ENCODE results near the gene TMEFF2. TPM values are rescaled to one million over a fixed set of nuclear protein-coding genes. Genes with fewer than 3 reads are reported as not detected.
"Not testable (repeated sequence)": the region's sequence is repeated elsewhere in the genome, so short reads cannot be mapped to it uniquely, and the experiment has no call there.

TMEFF2 gene
- total RNA-seq, 1 donor from 2014 or later = not detected

DNA sequence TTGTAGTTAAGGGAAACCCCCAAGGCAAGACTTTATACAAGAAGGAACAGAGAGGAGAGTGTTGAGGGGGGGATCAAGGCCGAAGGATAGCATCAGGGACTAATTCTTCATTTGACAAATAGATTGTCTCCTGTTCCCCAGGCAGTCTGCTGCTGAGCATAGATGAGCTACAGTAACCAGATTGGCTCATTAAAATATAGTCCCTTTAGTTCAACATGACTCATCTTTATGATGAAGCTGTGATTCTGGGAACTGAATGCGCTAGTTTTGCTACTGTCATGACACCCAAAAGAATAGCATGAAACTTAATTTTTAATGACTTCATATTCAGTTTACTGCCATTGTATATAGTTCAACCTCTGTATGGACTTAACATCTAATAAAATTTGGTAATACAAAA lies 35.5 kb downstream of the TMEFF2 start:
- DNase-seq = no peak
- Mint-ChIP-seq H3K4me3 (no peak overlapping the region), H3K4me1 (peaks cover 5% of the 10 kb centered on the region), H3K27ac (no peak overlapping the region), H3K9me3 (no peaks in the 10 kb centered on the region), H3K27me3 (peaks cover 13% of the 10 kb centered on the region), H3K36me3 (ENCODE audit: low read depth) (no peaks in the 10 kb centered on the region)
- intact Hi-C loops (cut with micrococcal nuclease) = no loop called here

DNA sequence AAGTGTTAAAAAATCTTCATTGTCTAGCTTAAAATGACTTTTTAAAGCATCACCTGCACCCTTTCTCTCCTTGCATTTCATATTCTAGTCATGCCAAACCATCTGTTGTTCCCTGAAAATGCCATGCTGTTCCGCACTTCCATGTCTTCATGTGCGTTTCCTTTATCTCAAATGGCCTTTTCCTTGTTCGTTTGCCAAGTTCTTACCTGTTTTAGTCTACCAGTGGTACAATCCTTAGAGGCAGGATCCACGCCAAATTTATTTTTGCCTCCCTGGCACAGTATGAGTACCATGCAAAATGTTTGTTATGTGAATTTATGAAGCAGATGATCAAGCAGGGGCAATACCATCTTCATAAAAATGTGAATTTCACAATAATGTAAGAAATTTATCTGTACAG lies 37.0 kb downstream of the TMEFF2 start:
- Mint-ChIP-seq H3K27me3 (peaks cover 15% of the 10 kb centered on the region), H3K36me3 (ENCODE audit: low read depth) (no peaks in the 10 kb centered on the region), H3K27ac (no peak overlapping the region), H3K4me3 (no peak overlapping the region), H3K4me1 (peaks cover 5% of the 10 kb centered on the region), H3K9me3 (no peaks in the 10 kb centered on the region)
- intact Hi-C loops (cut with micrococcal nuclease) = no loop called here
- no peak for DNase-seq

DNA sequence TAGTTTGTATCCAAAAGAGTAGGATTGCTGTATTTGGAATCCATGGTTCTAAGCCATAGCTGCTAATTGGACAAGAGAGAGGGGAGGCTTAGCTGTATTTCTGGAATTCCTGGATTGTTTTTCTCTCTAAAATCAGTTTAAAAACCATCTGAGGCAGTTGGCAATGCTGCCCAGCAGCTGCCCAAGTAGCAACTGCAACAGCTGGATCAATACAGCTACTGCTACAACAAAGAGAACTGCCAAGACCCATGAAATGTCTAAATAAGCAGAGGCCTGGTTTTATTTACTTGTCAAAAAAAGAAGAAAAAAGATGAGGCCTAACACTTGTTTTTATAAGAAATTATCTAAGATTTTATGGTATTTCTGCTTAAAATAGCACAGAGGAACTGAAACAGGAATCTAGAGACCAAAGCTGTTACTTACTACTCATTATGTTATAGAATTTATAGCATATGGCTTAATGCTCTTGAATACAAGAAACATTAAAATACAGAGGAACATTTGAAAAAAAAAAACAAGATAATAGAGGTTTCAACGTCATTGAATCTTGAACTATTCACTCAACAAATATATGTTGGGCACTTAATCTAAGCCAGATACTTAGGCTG lies 39.1 kb downstream of the TMEFF2 start:
- intact Hi-C loops (cut with micrococcal nuclease) = no loop called here
- H3K9me3 Mint-ChIP-seq = no peaks in the 10 kb centered on the region
- H3K27ac Mint-ChIP-seq = no peak overlapping the region
- DNase-seq = no peak
- H3K36me3 Mint-ChIP-seq (ENCODE audit: low read depth) = no peaks in the 10 kb centered on the region
- H3K4me3 Mint-ChIP-seq = no peak overlapping the region
- H3K4me1 Mint-ChIP-seq = no peaks in the 10 kb centered on the region
- H3K27me3 Mint-ChIP-seq = peaks cover 18% of the 10 kb centered on the region

GRCh38 chr2:192153561-192153960 lies 41.2 kb downstream of the TMEFF2 start:
- H3K36me3 Mint-ChIP-seq (ENCODE audit: low read depth) = no peaks in the 10 kb centered on the region
- no peak for DNase-seq
- intact Hi-C loops (cut with micrococcal nuclease) = no loop called here
- H3K9me3 Mint-ChIP-seq = no peaks in the 10 kb centered on the region
- peaks cover 17% of the 10 kb centered on the region for H3K27me3 Mint-ChIP-seq
- no peak overlapping the region for H3K27ac Mint-ChIP-seq
- no peak overlapping the region for H3K4me3 Mint-ChIP-seq
- H3K4me1 Mint-ChIP-seq = no peaks in the 10 kb centered on the region

GRCh38 chr2:192151853-192152252 lies 42.9 kb downstream of the TMEFF2 start:
- no peaks in the 10 kb centered on the region for H3K4me1 Mint-ChIP-seq

DNA sequence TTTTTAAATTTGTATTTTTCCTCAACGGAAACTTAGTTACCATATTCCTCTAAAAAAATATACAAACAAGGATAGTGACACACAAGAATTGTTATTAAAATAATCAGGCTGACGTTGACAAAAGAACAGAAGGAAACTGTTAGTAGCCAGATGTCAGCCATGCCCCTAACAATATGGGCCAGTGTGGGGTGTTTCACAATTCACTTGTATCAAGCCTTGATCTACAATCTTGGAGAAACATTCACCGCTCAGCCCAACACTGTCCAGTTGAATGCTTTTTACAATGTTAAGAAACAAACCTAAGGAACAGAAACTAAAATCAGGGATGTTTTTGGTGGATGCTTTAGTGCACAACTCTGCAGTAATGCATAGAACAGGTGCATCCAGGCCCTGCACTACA lies 44.6 kb downstream of the TMEFF2 start:
- Mint-ChIP-seq H3K27me3 (peaks cover 14% of the 10 kb centered on the region), H3K4me3 (no peak overlapping the region), H3K27ac (no peak overlapping the region), H3K9me3 (no peaks in the 10 kb centered on the region), H3K36me3 (ENCODE audit: low read depth) (no peaks in the 10 kb centered on the region), H3K4me1 (no peaks in the 10 kb centered on the region)
- no peak for DNase-seq
- intact Hi-C loops (cut with micrococcal nuclease) = no loop called here

More at GRCh38 chr2:192151853-192152252, 42.9 kb downstream of the TMEFF2 start:
- intact Hi-C loops (cut with micrococcal nuclease) = no loop called here
- Mint-ChIP-seq H3K27ac (no peak overlapping the region), H3K36me3 (ENCODE audit: low read depth) (no peaks in the 10 kb centered on the region), H3K9me3 (no peaks in the 10 kb centered on the region), H3K27me3 (peaks cover 16% of the 10 kb centered on the region), H3K4me3 (no peak overlapping the region)
- no peak for DNase-seq

DNA sequence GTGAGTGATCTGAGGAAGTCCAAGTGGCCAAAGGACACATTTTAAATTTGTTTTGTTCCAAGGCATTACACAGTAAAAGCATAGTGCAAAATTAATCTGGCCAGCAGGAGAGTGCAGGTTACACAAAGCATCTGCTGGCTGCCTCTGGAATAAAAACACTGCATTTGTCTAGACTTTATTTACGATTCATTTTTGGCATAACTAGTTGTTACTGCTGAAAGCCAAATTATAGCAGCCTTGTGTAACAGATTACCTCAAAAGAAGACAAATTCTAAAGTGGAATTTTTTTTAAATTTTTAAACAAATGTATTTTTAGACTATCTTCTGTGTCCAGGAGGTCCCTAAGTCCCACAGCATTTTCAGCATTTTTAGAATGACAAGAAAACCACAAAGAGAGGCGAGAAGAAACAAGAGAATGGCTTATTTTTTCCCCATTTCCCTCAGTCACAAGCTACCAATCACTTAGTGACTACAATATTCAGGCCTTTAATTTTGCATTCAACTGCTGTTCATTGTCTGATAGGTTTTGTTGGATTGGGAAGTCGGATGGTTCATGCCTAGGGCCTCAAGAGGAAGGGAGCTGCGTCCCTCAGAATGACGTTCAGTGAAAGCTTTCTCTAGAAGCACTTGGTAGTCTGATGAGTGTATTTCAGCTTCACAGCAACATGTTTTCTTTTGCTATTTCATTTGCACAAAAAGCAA lies 46.0 kb downstream of the TMEFF2 start:
- Mint-ChIP-seq H3K9me3 (no peaks in the 10 kb centered on the region), H3K4me1 (no peaks in the 10 kb centered on the region), H3K36me3 (ENCODE audit: low read depth) (no peaks in the 10 kb centered on the region), H3K27ac (no peak overlapping the region), H3K4me3 (no peak overlapping the region), H3K27me3 (peaks cover 12% of the 10 kb centered on the region)
- intact Hi-C loops (cut with micrococcal nuclease) = no loop called here
- DNase-seq = no peak

GRCh38 chr2:192148241-192148619 lies 46.5 kb downstream of the TMEFF2 start:
- Mint-ChIP-seq H3K9me3 (no peaks in the 10 kb centered on the region), H3K4me3 (no peak overlapping the region), H3K27me3 (peaks cover 12% of the 10 kb centered on the region), H3K4me1 (no peaks in the 10 kb centered on the region), H3K36me3 (ENCODE audit: low read depth) (no peaks in the 10 kb centered on the region), H3K27ac (no peak overlapping the region)
- intact Hi-C loops (cut with micrococcal nuclease) = no loop called here
- no peak for DNase-seq

DNA sequence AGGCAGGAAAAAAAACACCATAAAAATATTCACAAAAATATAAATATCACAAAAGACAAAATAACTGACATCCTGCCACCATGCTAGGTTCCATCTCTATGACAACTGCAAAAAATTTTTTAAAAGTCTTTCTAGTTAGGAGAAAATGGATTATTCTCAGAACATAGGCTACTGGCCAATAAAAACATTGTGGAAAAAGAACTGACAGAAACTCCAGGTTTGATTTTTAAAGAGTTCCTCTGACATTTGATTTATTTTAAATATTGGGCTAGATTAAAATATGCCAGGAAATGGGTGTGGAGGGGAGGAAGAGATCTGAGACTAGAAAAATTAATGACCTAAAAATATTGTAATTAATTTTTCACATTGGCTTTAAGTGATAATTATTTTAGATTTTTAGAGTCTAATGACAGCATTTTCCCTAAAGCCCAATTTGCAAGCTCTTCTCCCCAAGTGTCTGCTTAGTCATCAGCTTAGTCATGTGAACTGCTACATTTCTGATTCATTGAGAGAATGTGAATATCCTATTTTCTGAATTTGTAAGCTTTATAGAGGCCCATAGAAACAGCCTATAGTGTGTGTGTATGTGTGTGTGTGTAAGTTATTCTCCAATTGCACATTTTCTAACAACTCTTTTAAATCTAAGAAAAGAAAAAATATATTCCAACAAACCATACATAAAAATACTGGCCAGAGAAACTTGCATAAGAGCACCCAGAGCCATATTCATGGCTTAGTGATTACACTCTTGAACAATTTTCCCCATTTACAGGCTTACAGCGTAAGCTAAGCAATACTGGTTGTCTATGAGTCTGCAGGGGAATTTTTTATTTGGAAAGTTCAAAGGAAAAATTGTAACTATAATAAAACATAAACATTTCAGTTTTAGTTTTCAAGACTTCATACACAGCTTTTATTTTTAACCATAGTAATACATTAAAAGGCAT lies 48.4 kb downstream of the TMEFF2 start:
- Mint-ChIP-seq H3K4me1 (no peaks in the 10 kb centered on the region), H3K27ac (no peak overlapping the region), H3K27me3 (peaks cover 10% of the 10 kb centered on the region), H3K9me3 (no peaks in the 10 kb centered on the region), H3K4me3 (no peak overlapping the region), H3K36me3 (ENCODE audit: low read depth) (no peaks in the 10 kb centered on the region)
- intact Hi-C loops (cut with micrococcal nuclease) = no loop called here
- no peak for DNase-seq

DNA sequence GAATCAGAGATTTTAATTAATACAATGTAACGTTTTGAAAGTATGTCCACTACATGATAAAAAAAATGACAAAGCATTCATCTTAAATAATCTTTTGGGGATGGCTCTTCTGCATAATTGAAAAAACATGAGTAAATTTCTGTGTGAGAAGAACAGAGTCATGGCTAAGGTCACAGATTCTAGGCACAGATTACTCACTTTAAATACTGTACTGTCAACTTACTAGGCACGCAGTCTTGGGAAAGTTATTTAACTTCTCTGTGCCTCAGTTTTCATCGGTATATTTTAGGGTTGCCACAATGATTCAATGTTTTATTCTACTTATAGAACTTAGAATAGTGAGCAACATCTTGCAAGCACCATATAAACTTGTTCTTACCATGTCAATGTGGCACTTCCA lies 49.2 kb downstream of the TMEFF2 start:
- Mint-ChIP-seq H3K4me1 (no peaks in the 10 kb centered on the region), H3K36me3 (ENCODE audit: low read depth) (no peaks in the 10 kb centered on the region)

DNA sequence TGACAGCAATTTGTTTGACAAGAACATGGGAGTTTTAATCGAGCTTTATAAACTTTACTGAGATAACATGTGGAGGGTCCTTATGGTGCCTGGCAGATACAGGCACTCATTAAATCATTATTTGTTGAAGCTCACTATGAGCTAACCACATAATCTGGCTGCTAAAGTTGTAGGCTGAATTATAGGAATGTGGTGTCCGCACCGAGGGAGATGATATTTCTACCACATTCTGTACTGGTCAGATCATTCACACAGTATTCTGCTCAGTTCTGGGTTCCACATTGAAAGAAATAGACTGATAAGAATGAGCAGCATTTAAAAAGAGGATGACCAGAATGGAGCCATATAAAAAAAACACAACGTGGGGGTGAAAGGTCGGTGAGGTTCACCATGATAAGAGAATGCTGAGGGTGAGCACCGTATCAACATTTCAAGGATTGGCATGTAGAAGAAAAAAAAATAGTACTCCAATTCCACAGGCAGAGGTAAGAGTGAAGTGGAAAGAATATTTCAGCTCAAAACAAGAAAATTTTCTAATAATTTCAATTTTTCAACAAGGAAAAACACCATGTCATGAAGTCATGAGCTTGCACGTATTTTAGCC lies 54.4 kb downstream of the TMEFF2 start:
- H3K4me1 Mint-ChIP-seq = no peaks in the 10 kb centered on the region
- H3K9me3 Mint-ChIP-seq = no peaks in the 10 kb centered on the region
- no peak for DNase-seq
- no peak overlapping the region for H3K27ac Mint-ChIP-seq
- H3K27me3 Mint-ChIP-seq = peaks cover 13% of the 10 kb centered on the region
- H3K4me3 Mint-ChIP-seq = no peak overlapping the region
- intact Hi-C loops (cut with micrococcal nuclease) = no loop called here
- H3K36me3 Mint-ChIP-seq (ENCODE audit: low read depth) = no peaks in the 10 kb centered on the region

More for the DNA sequence above, 49.2 kb downstream of the TMEFF2 start:
- peaks cover 10% of the 10 kb centered on the region for H3K27me3 Mint-ChIP-seq
- H3K4me3 Mint-ChIP-seq = no peak overlapping the region
- no peaks in the 10 kb centered on the region for H3K9me3 Mint-ChIP-seq
- no peak overlapping the region for H3K27ac Mint-ChIP-seq
- intact Hi-C loops (cut with micrococcal nuclease) = no loop called here
- DNase-seq = no peak

DNA sequence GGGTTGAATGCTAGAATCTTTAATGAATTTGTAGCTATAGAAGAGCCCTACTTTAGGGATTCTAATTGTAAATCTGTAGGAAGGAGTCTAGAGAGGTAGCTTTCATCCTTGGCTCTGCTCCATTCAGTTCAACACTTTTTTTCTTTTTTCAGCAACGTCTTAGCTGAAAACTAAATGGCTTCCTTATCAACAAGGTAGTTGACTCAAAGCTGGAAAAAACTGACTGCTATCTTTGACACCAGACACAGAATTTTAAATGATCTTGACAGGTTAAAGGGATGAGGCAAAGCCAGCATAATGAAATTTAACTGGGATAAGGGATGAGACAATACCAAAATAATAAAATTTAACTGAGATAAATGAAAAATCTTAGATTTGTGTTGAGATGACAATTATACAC lies 54.9 kb downstream of the TMEFF2 start:
- H3K27ac Mint-ChIP-seq = no peak overlapping the region
- DNase-seq = no peak
- H3K36me3 Mint-ChIP-seq (ENCODE audit: low read depth) = no peaks in the 10 kb centered on the region
- H3K9me3 Mint-ChIP-seq = no peaks in the 10 kb centered on the region
- no peaks in the 10 kb centered on the region for H3K4me1 Mint-ChIP-seq
- intact Hi-C loops (cut with micrococcal nuclease) = no loop called here
- peaks cover 13% of the 10 kb centered on the region for H3K27me3 Mint-ChIP-seq
- no peak overlapping the region for H3K4me3 Mint-ChIP-seq

- no peaks in the 10 kb centered on the region for H3K4me1 Mint-ChIP-seq
- intact Hi-C loops (cut with micrococcal nuclease) = no loop called here
These were observed 57.3 kb downstream of the TMEFF2 start for GRCh38 chr2:192137451-192137850.

DNA sequence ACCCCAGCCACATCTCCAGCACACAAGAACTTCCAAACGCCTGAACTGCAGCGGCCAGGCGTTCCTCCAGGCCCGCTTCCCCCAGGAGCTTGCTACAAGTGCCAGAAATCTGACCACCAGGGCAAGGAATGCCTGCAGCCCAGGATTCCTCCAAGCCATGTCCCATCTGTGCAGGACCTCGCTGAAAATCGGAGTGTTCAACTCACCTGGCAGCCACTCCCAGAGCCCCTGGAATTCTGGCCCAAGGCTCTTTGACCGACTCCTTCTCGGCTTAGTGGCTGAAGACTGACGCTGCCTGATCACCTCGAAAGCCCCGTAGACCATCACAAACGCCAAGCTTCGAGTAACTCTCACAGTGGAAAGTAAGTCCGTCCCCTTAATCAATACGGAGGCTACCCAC lies 62.1 kb downstream of the TMEFF2 start:
- H3K27me3 Mint-ChIP-seq; H3K4me1 Mint-ChIP-seq; H3K4me3 Mint-ChIP-seq; H3K27ac Mint-ChIP-seq; DNase-seq; H3K9me3 Mint-ChIP-seq; intact Hi-C loops (cut with micrococcal nuclease); H3K36me3 Mint-ChIP-seq (ENCODE audit: low read depth): not testable (repeated sequence)

More at GRCh38 chr2:192137451-192137850, 57.3 kb downstream of the TMEFF2 start:
- no peak for DNase-seq
- H3K4me3 Mint-ChIP-seq = no peak overlapping the region
- peaks cover 8% of the 10 kb centered on the region for H3K27me3 Mint-ChIP-seq
- H3K27ac Mint-ChIP-seq = no peak overlapping the region
- no peaks in the 10 kb centered on the region for H3K36me3 Mint-ChIP-seq (ENCODE audit: low read depth)
- no peaks in the 10 kb centered on the region for H3K9me3 Mint-ChIP-seq
